OCI-M2 (cell line): ENCODE results near the gene TBC1D3B.
"Not testable (repeated sequence)": the region's sequence is repeated elsewhere in the genome, so short reads cannot be mapped to it uniquely, and the experiment has no call there.

ENCODE experiments used
- DNase-seq: peaks from one replicate; lab custom pipeline; 2025; ENCODE audit not compliant: unreplicated experiment; lab: John Stamatoyannopoulos, UW

The TBC1D3B gene

DNA sequence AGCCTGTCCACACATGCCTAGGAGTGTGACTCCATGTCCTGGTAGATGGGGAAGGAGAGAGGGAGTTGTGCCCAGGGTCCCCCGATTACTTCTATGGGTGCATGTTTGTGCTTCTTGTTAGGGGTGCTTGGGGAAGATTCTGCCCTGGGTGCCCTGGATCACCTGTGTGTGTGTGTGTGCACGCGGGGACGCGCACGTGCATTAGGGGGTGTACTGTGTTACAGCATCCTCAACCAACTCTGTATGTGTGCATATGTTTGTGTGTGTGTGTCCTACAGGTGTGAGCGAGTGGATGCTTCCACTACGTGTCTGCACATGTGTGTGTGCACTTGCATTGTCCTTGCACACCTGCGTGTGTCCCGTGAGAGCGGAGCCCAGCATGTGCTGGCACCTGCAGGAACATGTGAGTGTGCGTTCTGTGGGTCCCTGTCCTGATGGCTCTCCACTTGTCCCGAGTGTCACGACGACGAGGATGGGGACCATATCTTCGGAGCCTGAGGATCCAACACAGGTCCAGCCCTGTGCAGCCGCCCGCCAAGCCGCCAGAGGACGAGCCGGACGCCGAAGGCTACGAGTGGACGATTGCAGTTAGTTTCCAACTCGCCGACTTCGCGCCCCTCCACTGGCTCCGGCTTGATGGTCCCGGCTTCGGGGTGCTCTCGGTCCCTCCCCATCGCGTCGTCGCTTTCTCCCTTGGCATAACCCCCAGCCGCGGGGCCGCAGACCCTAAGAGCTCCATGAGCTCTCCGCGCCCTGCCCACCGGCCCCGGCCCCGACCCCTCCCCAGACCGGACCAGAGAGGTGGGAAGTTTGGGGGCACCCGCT is 6.0 kb upstream of the TBC1D3B start:
- DNase-seq, result no peak

DNA sequence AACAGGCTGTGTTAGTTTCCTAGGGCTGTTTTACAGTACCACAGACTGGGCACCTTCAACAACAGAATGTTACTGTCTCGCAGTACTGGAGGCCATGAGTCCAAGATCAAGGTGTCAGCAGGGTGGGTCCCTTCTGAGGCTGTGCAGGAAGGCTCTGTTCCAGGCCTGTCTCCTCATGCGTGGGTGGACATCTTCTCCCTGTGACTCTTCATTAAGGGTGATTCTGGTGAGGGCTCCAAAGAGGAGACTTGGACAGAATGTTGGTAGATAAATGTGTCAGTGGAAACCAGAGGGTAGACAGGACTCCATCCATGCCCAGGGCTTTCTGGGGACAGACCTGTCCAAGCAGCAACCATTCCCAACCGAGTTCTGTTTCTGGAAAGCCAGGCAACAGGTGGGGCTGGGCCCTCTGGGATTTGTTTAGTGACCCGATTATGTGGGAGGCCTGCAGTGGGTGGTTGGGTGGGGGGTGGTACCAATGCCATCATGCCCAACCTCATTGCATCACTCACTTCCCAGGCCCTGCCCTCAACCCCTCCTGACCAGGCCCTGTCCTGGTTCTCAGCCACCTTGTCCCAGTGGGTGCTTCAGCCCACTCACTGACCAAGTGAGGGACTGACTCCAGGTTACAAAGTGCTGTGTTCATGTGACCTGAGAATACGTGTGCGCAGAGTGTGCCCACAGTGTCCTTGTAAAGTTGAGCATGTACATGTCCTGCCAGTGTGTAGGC is 5.2 kb upstream of the TBC1D3B start:
- not testable (repeated sequence) for DNase-seq

DNA sequence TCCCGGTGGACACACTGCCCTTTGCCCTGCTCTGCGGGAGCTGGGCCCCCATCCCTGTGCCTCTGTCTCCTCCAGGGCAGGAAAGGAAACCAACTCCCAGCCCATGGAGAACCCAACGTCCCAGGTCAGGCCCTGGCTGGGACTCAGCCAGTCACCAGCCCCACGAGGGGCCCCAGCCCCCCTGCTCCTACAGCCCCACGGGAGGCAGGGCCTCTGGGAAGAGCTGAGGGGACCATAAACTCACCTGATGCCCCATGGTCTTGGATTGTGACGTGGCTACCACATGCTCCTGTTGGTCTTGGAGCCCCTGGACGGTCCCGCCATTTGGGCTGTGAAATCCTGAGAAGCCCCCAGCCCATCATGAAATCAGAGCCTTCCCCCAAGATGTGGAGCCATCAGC is 7.6 kb downstream of the TBC1D3B start:
- not testable (repeated sequence) for DNase-seq

DNA sequence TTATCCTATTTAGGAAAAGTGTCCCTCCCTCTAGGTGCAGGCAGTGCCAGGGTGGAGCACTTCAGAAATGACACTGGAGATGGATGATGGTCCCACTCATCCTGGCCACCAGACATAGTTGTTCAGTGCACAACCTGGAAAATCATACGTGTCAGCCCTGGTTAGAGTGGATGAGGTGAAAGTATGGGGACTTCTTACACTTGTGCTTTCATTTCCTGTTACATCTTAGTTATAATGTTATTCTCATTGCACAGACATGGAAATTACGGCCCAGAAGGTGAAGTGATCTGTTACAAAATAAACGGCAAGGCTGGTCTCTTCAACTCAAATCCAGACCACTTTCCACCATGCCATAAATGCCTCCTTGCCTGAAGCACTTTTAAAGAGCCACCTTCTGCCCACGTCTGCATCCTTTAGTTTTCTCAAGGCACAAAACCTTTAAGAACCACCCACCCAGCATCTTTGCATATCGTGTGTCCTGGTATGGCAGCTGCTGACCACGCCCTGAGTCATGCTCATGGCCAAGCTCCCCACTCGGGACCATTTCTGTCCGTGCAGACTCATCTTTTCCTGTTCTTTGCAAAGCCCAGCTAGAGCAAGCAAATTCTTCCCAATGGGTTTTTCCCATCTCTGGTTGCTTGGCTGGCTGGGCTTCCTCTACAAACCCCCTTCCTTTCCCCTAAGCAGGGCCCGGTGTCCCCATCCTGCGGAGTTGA is 22.4 kb downstream of the TBC1D3B start:
- no peak for DNase-seq

DNA sequence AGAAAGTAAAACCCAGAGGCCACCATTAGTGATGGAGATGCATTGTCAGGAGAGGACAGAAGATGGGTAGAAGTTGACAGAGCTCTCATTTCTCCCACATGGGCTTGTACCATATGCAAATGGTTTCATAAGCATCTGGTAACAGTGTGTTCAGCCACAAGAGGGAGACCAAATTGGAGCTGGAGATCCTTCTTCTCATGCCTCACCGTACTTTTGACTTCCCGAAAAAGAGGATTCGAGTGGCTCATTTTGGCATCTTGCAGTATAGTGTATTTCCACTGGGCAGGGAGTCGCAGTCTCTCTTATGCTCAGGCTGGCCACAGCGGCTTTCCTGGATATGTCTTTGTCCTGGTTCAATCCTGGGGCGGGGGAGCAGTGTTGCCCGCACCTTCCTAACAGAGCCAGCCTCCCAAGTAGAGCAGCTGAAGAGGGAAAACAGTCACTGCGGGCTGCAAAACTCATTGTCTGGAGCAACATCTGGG is 23.8 kb downstream of the TBC1D3B start:
- DNase-seq, result no peak

DNA sequence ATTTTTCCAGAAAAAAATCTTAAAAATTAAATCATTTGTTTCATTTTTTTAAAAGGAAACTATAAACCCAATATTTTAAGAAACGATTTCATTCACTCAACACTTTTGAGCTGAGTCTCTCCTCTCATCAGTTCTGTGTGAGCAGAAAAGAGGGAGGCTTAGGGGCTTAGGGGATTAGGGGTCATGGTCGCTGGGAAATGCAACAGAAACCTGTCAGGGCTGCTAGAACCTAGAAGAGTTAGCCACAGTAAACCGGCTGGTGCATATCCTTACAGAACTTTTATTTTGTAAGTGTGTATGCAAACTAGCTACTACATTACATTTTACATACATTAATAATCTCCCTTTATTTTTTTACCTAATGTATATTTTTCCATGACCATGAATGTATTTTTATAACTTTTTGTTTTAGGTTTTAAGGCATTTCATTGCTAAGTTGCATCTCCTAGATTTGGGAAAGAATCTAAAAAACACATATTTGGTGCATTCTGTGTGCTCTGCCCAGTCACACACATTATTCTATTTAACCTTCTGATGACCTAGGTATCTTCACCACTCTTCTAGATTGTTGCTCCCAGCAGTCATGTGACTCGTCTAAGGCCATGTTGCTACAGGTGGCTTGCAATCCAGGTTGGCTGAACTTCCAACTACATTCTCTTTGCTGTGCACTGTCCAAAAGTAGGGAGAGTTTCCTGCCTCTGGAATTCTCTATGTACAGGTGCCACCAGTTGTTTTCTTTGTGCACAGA is 24.4 kb downstream of the TBC1D3B start:
- no peak for DNase-seq

DNA sequence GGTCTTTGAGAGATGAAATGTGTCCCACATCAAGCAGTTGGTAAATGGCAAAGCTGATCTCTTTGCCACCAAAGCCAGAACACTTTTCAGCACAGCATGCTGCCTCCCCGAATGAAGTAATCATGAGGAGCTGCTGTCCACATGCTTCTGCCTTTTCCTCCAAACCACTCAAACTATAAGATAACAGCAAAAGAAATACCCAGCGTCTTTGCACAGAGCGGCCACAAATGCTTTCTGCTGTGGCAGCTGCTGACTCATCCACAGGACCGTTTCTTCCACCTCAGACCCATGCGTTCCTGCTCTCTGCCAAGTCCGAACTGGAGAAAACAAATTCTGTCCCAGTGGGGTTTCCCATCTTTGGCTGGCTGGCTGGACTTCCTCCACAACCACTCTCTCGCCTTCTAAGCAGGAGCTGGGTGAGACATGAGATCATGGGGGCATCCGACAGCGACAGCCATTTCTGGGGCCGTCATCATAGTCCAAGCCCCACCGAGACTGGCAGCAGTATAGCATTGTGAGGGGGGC is 27.1 kb downstream of the TBC1D3B start:
- DNase-seq, result no peak

DNA sequence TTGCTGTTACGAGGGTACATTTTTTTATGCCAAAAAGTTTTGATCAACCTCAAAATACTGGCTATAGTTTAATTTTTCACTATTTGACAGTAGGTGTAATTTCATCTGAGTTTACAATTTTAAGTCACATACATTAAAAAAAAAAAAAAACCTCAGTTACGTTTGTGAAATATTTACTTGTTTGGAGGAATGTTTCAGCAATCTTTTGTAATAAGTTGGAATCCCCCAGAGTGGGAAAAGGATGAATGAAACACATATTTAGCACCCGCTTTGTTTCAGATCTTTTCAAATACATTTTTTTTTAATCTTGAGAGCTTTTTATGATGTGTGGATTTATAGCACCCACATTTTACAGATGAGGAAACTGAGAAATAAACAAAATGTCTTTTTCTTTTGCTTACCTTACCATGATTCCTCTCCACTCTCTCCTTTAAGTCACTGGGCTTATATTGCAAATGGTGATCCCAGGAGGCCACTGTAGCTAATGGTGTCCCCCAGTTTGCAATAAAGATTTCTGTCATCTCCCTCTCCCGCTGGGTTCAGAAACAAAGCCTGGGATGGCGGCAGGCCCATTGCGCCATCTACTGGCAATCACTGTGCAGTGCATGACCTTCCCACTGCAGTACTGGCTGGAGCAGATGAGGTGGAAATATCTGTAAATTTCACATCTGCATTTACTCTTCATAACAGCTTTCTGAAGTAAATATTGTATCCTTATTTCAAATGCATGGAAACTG is 27.7 kb downstream of the TBC1D3B start:
- peak; percentile 42 for DNase-seq

DNA sequence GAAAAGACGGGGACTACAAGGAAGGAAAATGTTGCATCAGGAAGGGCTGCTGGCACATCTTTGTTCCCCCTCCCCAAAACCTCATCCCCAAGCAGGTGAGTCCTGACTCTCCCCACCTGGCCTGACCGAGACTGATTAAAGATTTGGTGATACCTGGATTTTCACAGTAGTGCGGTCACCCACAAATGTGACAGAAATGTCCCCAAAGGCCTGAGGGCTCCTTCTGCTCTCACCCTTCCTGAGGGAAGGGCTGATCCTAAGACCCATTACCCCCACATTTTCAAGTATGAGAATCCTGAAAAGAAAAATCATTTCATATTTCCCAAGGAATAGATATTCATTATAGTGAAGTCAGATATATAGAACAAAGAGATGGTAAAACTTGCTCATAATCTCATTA is 28.8 kb downstream of the TBC1D3B start:
- DNase-seq, result no peak

DNA sequence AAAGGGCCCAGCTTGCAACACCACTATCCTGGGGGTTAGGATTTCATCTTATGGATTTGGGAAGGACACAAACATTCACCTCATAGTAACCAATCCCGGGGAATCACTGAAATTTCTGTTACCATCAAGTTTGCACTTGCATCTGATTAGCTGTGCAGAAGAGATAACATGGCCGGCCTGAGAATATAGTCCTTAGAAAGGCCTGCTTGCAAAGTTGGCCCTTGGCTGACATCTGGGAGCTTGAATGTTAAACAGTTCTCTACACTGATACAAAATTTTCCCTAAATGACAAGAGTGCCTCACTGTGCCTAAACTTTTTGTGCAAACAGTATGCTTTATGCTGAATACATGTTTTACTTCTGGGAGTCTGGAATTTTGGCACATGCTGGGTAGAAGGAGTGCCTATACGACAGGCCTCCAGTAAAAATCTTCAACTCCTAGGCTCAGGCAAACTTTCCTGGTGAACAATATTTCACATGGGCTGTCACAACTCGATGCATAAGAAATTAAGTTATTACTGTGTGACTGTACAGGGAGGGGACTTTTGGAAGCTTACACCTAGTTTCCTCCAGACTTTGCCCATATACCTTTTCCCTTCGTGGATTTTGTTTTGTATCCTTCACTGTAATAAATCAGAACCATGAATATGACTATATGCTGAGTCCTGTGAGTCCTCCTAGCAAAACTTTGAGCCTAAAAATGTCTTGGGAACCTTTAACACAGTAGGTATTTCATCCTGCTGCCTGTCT is 31.3 kb downstream of the TBC1D3B start:
- DNase-seq, result no peak

DNA sequence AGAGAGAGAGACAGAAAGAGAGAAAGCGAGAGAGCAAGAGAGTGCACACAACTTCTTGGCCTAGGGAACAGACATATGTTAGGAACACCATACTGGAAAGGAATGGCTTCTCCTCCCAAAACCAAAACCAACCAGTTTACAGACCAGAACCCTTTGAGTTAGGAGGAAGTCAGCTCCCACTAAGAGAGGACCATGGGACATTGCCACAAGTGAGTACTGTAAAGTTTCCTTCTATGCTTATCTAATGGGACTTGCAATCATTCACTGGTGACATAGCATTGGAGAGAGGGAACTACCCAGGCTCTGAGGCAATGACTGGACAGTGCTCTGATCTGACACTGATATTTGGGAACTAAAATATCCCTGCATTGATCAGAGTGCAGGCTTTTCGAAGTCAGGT is 32.4 kb downstream of the TBC1D3B start:
- DNase-seq, result no peak

DNA sequence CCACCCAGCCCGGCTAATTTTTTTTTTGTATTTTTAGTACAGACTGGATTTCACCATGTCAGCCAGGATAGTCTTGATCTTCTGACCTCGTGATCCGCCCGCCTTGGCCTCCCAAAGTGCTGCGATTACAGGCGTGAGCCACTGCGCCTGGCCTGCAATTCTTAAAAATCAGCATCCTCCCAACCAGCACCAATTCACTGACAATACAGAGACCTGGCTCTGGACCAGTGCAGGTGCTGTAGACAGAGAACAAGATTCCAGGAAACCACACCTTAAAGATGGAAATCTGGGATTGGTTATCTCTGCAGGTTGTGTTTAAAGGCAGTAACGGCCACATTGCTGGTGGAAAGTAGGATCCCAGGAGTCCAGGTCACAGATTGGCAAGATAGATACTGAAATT is 33.6 kb downstream of the TBC1D3B start:
- DNase-seq, result no peak

DNA sequence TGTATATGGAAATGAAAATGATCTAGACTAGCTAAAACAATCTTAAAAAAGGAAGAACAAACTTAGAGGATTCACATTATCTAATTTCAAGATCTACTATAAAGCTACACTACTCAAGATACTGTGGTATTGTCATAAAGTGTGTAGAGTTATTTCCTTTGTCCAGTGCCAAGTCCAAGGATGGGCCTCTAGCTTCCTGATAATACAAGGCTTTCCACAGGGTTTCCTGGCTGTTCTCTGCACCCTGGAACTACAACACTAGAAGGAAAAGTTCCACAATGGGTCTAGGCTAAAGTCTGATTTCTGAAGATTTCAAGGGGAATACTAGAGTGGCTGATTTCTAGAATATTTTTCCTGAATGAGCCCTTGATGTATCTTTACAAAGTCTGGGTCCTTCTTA is 34.2 kb downstream of the TBC1D3B start:
- DNase-seq, result no peak

DNA sequence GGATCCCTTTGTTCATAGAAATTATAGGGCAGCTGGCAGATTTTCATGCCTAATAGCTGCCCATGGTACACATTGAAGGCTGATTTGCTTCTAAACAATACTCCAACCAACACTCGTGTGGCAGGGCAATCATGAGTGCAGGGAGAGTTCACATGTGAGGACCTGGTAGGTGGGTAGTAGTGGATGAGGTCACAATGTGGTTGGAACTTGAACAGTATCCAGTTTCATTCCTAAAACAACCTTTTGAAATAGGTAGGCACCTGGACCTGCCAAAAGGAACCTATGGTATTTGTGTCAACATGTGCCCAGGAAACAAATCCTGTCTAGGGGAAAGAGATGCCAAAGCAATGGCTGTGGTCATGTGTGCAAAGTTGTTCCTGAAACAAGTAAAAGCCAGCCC is 40.0 kb downstream of the TBC1D3B start:
- DNase-seq, result no peak

DNA sequence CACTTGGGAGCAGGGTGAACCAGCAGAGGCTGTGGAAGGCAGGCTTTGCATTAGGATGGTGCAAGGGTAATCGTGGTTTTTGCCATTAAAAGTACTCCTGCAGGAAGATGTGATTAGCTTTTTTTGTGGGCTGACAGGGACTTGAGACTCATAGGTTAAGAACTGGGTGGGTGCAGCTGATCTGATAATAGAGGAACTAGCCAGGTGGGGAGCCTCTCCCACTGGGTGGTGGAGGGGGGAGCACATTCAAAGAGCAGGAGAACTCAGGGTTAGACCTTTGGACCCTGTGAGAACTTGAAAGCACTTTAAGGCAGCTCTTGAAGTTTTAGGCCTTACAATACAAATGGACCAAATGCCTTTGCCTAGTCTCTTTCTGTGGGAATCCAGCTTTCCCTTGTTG is 40.4 kb downstream of the TBC1D3B start:
- DNase-seq, result no peak

DNA sequence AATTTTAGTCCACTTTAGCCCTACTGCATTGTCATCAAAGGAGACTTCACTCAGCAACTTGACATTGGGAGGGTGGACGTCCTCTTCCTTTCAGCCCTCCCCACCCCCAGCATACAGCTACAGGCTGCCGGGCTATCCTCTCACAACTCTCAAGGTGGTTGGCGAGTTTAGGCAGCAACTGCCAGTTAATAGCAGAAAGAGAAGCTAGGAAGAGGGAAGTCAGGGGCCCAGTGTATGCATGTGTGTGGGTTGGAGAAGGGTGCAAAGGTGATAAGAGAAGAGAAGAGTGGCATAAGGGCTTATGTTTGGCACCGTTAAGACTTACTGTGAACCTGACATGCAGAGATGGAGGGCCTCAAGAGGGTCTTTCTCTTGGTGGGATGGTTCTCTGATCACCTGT is 41.0 kb downstream of the TBC1D3B start:
- no peak for DNase-seq

DNA sequence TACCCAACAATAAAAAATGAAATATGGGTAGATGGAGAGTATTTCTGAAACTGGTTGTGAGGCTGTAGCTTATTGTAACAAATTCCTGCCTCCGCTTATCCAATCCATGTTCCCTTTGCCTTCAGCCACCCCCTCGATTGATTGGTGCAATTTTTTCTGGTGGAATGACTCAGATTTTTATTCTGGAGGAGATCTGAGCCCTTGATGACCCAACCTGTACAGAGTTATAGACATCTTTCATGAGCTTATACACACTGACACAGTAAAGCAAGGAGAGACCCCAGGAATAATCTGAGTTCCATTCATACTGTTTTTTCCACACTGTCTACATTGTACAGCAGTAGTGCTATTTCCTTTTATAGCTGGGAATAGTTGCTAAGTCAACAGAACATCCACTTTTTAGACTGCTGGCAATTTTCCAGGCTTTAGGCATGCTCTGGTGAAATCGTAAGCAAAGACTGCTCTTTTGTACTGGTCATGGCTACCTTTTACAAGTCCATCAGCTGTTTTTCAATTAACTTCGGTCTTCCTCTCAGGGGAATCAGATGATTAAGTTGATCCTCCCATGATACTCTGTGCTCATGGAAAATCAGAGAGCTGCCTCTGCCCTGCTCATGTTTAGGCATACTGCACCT is 42.7 kb downstream of the TBC1D3B start:
- DNase-seq, result no peak

DNA sequence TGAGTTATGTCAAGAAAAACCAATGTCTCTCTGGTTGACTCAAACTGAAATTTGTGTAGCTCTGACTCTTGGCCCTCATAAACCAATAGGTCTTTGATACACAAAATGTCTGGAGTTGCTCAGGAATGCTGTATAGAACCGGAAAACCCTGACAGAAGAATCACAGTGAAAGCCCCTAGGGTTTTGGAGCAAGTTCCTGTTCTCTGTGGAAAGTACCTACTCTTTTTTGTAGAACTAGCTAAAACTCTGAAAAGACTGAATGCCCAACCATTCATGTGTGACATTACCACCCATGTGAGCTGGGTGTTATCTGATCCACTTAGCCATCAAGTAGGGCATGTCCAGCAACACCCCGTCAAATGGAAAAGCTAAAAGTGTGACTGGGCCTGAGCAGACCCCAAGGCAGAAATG is 44.0 kb downstream of the TBC1D3B start:
- DNase-seq, result no peak

DNA sequence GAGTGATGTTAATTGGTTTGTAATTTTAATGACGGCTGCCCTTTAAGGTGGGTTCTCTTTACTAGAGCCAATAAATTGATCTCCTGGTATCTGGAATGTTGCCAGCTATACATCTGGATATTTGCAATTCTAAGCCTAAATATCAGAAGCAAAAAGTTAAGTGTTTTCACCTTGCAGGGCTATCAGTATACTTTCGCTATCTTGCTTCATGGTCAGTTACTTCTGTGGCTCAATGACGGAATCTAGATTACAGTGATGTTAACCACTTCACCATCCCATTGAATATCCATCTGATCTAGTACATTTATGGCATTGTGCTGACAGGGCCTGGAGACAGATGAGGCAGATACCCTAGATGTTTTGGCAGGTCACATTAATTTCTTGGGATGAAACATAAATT is 44.5 kb downstream of the TBC1D3B start:
- DNase-seq, result no peak
